GM06990 (cell line): ENCODE measurements around the gene GLG1.

Source experiments
- DNase-seq: peaks from one replicate; pipeline ENCODE4 v3.0.0-alpha.2; 2011; ENCODE audit not compliant: insufficient read length; ENCODE audit errors: extremely low read depth
- H3K27me3 ChIP-seq: replicated peaks from 2 replicates; pipeline ENCODE4 v1.6.0; 2011; ENCODE audit warnings: low read length; ENCODE audit not compliant: control insufficient read depth, insufficient read depth
- H3K36me3 ChIP-seq: 2 replicates; pipeline ENCODE4 v1.5.1; 2011; ENCODE audit warnings: low read length; ENCODE audit not compliant: control insufficient read depth, insufficient read depth
- H3K4me3 ChIP-seq: replicated peaks from 2 replicates; pipeline ENCODE4 v1.5.1; 2011; ENCODE audit warnings: low read depth, mild to moderate bottlenecking, control low read depth, low read length
- TF ChIP-seq, protein P1 (sequence below): IDR thresholded peaks from 2 replicates; pipeline ENCODE4 v1.5.1; 2011; ENCODE audit warnings: low read length, control low read depth, mild to moderate bottlenecking, inconsistent platforms; ENCODE audit not compliant: insufficient read depth, poor library complexity, severe bottlenecking

Gene GLG1

GRCh38 chr16:74577882-74578366, 29.0 kb downstream of the GLG1 start:
- Histone ChIP-seq H3K27me3 (no peaks in the 10 kb centered on the region), H3K36me3 (no peaks in the 10 kb centered on the region), H3K4me3 (no peak overlapping the region)
- TF ChIP-seq, protein P1, sequence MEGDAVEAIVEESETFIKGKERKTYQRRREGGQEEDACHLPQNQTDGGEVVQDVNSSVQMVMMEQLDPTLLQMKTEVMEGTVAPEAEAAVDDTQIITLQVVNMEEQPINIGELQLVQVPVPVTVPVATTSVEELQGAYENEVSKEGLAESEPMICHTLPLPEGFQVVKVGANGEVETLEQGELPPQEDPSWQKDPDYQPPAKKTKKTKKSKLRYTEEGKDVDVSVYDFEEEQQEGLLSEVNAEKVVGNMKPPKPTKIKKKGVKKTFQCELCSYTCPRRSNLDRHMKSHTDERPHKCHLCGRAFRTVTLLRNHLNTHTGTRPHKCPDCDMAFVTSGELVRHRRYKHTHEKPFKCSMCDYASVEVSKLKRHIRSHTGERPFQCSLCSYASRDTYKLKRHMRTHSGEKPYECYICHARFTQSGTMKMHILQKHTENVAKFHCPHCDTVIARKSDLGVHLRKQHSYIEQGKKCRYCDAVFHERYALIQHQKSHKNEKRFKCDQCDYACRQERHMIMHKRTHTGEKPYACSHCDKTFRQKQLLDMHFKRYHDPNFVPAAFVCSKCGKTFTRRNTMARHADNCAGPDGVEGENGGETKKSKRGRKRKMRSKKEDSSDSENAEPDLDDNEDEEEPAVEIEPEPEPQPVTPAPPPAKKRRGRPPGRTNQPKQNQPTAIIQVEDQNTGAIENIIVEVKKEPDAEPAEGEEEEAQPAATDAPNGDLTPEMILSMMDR = no peak
- DNase-seq = peak; percentile 55

DNA sequence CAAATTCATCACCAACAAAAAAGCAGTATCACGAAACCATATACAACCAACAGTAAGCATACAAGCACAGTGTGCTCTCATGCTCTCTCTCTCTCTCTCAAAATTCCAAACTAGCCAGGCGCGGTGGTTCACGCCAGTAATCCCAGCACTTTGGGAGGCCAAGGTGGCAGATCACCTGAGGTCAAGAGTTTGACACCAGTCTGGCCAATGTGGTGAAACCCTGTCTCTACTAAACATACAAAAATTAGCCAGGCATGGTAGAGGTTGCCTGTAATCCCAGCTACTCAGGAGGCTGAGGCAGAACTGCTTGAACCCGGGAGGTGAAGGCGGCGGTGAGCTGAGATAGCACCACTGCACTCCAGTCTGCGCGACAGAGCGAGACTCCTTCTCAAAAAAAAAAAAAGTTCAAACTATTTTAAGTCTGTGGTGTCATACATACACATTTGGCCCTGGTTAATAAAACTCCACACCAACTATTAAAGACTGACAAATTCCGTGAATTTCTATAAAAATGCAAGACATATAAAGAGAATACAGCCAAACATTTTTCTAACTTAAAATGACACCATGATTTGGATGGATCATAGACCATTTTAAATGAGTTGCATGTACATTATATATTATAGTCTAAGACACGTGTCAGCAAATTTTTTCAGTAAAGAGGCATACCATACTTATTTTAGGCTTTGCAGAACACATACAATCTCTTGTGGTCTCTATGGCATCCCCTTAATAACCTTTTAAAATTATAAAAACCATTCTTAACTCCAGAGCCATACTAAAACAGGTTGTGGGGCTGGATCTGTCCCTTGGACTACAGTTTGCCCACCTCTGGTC, 30.9 kb downstream of the GLG1 start:
- DNase-seq = no peak
- H3K4me3 ChIP-seq = no peak overlapping the region
- no peaks in the 10 kb centered on the region for H3K36me3 ChIP-seq
- TF ChIP-seq, protein P1 = no peak
- no peaks in the 10 kb centered on the region for H3K27me3 ChIP-seq

DNA sequence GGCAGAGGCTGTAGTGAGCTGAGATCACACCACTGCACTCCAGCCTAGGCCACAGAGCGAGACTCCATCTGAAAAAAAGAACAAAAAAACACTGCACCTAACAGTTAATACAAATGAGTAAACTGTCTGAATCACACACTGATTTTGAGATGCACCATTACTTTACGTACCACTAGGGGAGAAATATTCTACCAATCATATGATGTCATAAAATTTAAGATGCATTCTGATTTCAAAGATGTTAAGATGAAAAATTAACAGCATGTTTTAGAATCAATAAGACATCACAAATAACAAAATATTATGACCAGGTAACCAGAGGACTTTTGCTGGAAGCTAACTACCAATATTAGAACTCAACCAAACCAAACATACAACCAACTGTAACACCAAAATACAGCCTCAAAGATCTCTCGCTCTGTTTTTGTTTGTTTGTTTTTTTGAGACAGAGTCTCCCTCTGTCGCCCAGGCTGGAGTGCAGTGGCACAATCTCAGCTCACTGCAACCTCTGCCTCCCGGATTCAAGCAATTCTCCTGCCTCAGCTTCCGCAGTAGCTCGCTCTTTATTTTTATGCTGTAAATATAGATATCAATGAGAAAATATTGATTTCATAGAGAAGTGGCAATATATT, 31.6 kb downstream of the GLG1 start:
- Histone ChIP-seq H3K27me3 (no peaks in the 10 kb centered on the region), H3K36me3 (no peaks in the 10 kb centered on the region), H3K4me3 (no peak overlapping the region)
- DNase-seq = no peak
- TF ChIP-seq, protein P1 = no peak

DNA sequence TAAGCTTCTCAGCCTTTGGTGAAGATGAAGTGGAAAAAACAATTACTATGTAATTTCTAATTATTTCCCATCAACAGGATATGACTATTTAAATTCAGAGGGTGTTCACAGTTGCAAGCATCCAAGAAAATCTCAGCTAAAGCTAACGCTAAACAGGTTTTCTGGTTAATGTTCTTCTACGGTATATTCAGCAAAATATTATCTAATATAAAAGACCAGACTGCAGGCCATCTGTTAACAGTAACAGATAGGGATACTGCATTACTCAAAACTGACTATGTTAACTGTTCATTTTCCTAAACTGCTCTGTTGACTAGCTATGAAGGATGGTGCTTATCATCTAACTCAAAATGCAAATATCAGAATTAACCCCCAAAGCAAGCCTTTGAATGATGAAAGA, 32.8 kb downstream of the GLG1 start:
- DNase-seq = no peak
- H3K36me3 ChIP-seq = no peaks in the 10 kb centered on the region
- H3K27me3 ChIP-seq = no peaks in the 10 kb centered on the region
- H3K4me3 ChIP-seq = no peak overlapping the region
- TF ChIP-seq, protein P1 = no peak

- no peaks in the 10 kb centered on the region for H3K27me3 ChIP-seq
- H3K4me3 ChIP-seq = no peak overlapping the region
- TF ChIP-seq, protein P1 = no peak
- DNase-seq = no peak
- H3K36me3 ChIP-seq = no peaks in the 10 kb centered on the region
Observed at GRCh38 chr16:74573622-74574021, 33.3 kb downstream of the GLG1 start.
